ENCODE results near the gene XBP1.
A peak's percentile ranks its signal among the peaks of the same experiment; 100 is the strongest.

The XBP1 gene

DNA sequence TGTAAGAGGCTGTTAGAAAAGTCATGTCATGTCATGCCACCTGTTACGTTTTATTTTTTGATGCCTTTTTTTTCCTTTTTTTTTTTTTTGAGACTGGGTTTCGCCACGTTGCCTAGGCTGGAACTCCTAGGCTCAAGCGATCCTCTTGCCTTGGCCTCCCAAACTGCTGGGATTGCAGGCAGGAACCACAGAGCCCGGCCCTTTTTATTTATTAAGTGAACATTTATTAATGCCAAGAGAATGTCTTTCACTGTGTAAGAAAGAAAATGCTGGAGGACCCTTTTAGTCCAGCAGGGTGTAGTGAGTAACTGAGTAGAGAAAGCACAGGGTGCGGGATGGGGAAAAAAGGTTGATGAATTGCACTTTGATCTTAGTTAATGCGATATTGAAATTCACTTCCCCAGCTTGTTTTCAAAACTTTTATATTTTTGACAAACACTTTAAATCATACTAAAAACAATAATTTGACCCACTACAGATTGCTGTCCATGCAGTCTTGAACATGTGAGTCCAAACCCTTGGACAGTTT is 2.3 kb upstream of the XBP1 start:
- TF ChIP-seq, protein P1, sequence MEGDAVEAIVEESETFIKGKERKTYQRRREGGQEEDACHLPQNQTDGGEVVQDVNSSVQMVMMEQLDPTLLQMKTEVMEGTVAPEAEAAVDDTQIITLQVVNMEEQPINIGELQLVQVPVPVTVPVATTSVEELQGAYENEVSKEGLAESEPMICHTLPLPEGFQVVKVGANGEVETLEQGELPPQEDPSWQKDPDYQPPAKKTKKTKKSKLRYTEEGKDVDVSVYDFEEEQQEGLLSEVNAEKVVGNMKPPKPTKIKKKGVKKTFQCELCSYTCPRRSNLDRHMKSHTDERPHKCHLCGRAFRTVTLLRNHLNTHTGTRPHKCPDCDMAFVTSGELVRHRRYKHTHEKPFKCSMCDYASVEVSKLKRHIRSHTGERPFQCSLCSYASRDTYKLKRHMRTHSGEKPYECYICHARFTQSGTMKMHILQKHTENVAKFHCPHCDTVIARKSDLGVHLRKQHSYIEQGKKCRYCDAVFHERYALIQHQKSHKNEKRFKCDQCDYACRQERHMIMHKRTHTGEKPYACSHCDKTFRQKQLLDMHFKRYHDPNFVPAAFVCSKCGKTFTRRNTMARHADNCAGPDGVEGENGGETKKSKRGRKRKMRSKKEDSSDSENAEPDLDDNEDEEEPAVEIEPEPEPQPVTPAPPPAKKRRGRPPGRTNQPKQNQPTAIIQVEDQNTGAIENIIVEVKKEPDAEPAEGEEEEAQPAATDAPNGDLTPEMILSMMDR (IDR thresholded peaks at IDR 0.05): no peak
- TF ChIP-seq ZFX (IDR thresholded peaks at IDR 0.05; ENCODE audit: borderline replicate concordance): no peak
- H3K27ac ChIP-seq: peak overlapping the region; percentile 93; the same call in 1 of the 2 replicates

DNA sequence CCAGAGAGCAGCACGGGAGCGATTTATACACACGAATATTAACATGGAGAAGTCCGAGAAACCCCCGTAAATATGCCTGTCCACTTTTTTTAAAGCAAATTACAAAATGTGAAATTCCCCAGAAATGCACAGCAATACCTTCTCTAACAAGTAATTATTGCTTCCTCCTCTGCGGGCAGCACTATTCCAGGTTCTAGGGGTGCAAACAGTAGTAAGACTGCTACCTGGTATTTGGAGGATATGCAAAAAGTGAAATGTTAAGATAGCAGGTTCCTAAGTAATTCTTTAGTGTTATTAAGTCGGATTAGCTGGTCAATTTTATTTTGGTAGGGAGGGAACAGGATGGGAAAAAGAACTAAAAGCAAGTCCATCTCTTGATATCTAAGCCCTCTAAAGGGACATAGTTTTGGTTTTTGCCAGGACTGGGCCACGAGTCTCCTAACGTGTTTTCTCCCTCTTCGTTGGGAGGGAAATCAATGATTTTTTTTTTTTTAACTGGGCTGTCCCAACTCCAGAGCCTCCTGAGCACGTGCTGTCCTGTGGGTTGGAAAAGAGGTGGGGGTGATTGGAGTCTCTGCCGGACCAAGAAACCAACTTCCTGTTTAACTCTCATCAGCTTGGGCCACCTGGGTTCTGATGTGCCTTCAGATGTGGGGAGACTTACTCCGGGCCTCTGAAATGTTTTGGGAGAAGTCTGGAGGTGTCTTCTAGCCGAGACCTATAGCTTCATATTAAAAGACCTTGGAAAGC is 1.7 kb upstream of the XBP1 start:
- peak overlapping the region; percentile 93 for H3K27ac ChIP-seq
- TF ChIP-seq, protein P1 (IDR thresholded peaks at IDR 0.05): no peak
- TF ChIP-seq ZFX (IDR thresholded peaks at IDR 0.05; ENCODE audit: borderline replicate concordance): no peak

DNA sequence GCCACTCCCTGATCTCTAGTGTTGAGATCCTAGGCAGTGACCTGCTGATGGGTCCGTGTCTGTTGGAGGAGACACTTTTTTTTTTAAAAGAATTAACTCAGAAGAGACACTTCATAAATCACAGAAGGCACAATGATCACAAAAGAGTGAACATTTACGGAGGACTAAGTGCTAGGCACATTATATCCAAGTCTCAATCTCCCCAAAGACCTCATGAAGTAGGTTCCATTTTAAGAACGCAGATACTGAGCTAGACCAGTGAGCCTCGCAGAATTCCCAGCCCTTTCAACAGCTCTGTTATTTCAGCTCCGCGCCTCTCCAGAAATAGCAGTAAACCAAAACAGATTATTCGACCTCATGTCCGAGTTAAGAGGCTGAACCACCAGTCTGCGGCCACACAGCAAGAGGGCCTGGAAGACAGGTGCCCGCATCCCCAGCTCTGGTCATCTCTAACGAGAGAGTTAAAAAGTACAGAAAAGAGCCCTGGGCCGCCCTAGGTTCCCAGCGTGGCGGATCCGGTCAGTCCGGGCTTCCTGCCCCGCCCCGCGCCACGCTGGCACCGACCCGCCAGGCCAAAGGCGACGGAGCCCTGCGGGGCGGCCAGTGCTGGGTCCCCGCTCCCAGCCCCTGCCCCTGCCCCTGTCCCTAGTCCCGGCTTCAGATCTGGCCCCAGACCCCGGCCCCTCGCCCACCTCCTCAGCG is 612 bp downstream of the XBP1 start:
- H3K27ac ChIP-seq: peak overlapping the region; percentile 93
- TF ChIP-seq ZFX (IDR thresholded peaks at IDR 0.05; ENCODE audit: borderline replicate concordance): no peak

DNA sequence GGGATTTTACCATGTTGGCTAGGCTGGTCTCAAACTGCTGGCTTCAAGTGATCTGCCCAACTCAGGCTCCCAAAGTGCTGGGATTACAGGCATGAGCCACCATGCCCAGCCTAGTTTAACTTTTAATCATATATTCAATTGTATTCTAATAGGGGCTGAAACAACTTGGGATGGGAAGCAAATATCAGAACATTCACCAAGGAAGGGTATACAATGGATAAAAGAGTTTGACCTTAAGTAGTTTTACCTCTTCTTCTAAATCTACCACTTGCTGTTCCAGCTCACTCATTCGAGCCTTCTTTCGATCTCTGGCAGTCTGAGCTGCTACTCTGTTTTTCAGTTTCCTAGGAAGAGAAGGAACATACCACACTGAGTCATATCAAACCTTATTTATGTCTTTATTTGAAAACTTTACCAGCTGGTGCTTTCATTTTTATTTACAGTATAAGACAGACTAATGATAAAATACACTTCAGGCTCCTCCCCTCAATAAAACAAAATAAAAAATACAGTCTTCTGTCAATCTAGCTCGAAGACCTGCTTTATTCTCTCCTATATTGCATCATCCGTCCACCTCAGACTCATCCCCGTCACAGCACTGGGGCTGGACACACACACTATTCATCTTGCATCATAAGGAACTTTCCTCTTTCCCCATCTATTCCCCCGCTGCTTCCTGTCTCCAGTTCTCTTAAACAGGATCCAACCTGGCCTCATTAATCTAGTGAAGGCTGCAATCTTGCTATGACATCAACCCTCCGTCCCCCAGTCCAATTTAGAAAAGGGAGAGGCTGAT is 1.4 kb downstream of the XBP1 start:
- TF ChIP-seq, protein P1 (IDR thresholded peaks at IDR 0.05): no peak
- no peak for TF ChIP-seq ZFX (IDR thresholded peaks at IDR 0.05; ENCODE audit: borderline replicate concordance)
- H3K27ac ChIP-seq: peak overlapping the region; percentile 93

DNA sequence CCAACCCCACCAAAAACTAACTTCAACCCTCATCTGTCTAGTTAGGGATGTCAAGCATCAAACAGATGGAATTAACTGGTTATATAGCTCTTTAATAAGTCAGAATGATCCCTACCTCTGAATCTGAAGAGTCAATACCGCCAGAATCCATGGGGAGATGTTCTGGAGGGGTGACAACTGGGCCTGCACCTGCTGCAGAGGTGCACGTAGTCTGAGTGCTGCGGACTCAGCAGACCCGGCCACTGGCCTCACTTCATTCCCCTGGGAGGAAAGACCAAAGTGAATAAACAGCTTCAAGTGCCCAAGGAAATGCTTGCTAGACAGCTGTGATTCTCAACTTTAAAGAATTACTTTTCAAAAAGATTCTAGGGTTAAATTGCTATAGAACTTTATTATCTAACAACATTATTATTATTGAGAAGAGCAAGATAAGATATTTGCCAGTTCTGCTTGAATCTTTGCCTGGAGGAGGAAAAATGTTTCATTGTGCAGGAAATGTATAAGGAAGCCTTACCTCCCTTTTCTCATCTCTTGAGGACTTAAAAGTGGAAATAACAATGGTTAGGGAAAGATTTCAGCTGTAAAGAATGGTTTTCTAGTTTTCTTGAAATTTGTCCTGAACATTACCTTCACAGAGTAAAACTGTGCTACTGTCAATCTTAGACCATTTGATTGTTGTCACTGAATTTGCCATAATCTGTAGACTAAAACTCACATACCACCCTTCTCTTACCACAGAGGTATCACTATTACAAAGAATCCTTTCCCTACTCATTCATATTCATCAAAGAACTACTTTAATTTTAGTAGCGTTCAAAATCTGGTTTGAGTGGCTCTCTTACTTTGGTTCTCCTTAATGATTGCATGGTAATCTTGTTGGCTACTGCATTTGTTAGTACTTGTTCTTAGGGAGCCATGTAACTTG is 4.2 kb downstream of the XBP1 start:
- H3K27ac ChIP-seq: peak overlapping the region; percentile 93
- TF ChIP-seq, protein P1 (IDR thresholded peaks at IDR 0.05): no peak
- no peak for TF ChIP-seq ZFX (IDR thresholded peaks at IDR 0.05; ENCODE audit: borderline replicate concordance)

DNA sequence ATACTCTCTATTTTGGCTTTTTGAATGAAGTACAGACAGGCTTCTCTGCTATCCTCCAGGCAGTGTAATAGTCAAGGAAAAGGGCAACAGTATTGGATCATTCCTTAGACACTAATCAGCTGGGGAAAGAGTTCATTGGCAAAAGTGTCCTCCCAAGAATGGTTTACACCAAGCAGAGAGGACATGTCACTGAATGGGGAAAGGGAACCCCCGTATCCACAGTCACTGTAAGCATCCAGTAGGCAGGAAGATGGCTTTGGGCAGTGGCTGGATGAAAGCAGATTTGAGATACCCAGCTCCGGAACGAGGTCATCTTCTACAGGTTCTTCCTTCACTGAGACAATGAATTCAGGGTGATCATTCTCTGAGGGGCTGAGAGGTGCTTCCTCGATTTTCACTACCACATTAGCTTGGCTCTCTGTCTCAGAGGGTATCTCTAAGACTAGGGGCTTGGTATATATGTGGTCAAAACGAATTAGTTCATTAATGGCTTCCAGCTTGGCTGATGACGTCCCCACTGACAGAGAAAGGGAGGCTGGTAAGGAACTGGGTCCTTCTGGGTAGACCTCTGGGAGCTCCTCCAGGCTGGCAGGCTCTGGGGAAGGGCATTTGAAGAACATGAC is 5.2 kb downstream of the XBP1 start:
- TF ChIP-seq ZFX (IDR thresholded peaks at IDR 0.05; ENCODE audit: borderline replicate concordance): no peak
- TF ChIP-seq, protein P1 (IDR thresholded peaks at IDR 0.05): no peak

More for the DNA sequence above, 5.2 kb downstream of the XBP1 start:
- peak overlapping the region; percentile 93 for H3K27ac ChIP-seq

Measured in 22Rv1 (cell line).